Suppressor macrophage treated with lipopolysaccharide for 4 hours (primary cell): ENCODE results near the gene AKAP1.
"Not testable (repeated sequence)": the region's sequence is repeated elsewhere in the genome, so short reads cannot be mapped to it uniquely, and the experiment has no call there.

Source experiments
- DNase-seq: peaks from one replicate; pipeline ENCODE4 v3.0.0-alpha.2; 2020

Gene AKAP1

DNA sequence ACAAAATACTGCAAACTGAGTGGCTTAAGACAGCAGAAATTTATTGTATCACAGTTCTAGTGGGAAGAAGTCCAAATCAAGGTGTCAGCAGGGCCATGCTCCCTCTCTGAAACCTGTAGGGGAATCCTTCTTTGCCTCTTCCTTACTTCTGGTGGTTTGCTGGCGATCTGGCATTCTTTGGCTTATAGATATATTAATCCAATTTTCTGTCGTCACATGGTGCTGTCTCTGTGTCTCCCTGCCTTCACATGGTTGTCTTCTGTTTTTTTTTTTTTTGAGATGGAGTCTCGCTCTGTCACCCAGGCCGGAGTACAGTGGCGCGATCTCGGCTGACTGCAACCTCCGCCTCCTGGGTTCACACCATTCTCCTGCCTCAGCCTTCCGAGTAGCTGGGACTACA is 6.8 kb upstream of the AKAP1 start:
- no peak for DNase-seq

DNA sequence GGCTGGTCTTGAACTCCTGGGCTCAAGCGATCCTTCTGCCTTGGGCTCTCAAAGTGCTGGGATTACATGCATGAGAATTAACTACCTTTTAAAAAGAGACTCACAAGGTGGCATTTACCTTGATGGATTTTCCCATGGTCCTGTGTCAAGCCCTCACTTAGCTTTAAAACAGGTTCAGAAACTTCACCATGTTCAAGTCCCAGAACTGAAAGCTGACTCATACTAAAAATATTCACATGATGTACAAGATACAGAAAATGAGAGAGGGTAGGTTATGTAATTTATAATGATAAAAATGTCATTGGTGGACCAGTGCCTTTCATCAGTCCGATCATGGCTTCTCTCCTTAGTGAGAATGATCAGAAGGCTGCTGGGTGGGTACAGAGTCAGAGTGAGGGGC is 4.3 kb upstream of the AKAP1 start:
- DNase-seq: no peak

DNA sequence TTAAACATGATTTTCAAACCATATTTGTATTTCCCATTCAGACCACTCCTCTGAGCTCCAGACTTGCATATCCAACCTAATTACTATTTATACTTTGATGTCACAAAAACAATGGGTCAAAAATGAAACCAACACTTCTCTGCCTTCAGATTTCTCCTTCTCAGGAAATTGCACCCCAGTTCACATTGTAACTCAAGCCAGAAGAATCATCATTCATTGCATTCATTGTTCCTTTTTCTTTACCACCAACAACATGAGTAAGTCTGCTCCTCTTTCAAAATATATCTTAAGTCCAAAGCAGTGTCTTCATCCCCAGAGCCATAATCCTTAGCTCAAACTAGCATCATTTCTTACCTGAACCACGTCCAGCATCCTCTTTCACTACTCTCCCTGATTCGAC is 2.6 kb upstream of the AKAP1 start:
- DNase-seq: peak; percentile 70

DNA sequence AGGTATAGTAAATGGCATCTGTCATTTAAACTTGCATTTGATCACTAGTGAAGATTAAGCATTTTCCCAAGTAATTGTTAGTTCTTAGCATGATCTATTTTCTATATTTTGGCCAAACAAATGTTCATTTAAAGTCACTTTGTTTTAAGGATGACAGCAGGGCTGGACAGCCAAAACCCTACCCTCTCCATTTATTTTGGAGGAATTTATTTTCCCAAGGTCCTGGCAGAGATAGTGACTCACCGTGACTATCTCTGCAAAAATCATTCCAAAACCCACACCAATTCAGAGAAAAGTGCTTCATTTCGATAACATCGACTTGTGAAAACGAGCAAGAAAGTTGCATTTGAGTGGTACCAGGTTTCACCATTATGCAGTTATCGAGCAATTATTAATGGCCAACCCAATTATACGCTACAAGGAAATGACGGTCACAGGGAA is 665 bp upstream of the AKAP1 start:
- no peak for DNase-seq

GRCh38 chr17:57085448-57086068 is 512 bp downstream of the AKAP1 start:
- DNase-seq: peak; percentile 50

GRCh38 chr17:57086069-57086930 is 1.3 kb downstream of the AKAP1 start:
- DNase-seq: peak; percentile 24

DNA sequence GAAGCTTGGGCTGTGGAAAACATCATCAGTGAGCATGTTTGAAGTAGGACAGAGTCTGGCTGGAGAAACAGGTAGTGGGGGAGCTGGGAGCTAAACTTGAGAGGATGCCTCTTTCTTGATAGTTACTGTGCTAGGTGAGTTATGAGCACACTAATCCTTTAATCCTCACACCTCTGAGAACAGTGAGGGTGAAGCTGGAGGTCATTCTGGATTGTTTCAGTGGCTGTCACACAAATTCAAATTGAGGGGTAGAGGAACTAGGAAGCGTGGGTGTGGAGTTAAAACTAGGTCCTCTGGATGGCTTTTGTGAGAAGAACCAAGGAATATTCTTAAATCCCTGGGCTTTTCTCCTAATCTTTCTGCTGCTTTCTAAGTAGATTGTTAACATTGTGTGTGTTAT is 3.3 kb downstream of the AKAP1 start:
- no peak for DNase-seq

GRCh38 chr17:57089391-57089790 is 4.3 kb downstream of the AKAP1 start:
- no peak for DNase-seq

DNA sequence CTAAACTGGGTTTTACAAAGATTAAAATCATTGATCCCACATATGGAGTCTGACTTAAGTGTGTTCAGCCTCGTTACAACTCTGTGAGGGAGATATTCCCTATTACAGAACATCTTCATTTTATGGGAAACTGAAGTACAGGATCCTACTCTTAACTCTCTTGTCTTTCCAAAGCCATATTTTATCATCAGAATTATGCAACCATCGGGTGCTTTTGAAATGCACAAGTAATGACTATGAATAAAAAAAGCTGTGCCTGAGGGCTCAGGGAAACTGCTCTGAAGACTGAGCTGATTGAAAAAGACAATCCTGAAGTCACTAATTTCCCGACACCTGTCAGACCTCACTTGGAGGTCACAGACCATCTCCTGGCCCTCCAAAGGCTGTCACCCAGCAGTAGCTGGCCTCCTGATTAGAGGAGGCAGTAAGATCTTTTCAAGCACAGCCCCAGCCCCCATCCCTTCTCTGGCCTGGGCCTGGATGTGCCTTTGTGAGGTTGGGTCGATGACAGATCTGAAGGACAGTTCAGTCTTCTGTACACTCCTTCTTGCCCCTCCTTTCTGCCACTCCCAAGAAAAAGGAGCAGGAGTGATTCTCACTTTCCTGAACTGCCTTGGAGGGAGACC is 5.6 kb downstream of the AKAP1 start:
- peak; percentile 47 for DNase-seq

DNA sequence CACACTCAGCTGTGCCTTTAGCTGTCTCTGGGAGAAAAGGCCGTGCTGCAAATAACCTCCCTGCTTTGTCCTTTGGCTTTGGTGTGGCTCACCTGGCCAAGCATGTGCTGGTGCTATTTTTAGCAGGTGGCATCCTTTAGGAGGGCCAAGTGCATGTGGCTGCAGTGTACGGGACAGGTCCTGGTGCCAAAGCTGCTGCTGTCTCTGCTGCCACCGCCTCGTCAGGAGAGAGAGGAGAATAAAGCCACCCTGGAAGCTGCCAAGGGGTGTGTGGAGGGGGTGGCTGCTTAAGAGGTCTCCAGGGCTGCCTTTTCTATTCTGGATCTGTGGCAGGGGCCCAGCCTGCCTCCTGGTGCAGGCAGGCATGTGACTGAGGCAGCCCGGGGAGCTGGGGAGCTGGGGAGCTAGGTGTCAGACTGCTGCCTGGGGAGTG is 6.2 kb downstream of the AKAP1 start:
- DNase-seq: no peak

GRCh38 chr17:57092171-57092570 is 7.1 kb downstream of the AKAP1 start:
- peak; percentile 25 for DNase-seq

- DNase-seq: no peak
These were observed 7.7 kb downstream of the AKAP1 start for GRCh38 chr17:57092779-57093178.

DNA sequence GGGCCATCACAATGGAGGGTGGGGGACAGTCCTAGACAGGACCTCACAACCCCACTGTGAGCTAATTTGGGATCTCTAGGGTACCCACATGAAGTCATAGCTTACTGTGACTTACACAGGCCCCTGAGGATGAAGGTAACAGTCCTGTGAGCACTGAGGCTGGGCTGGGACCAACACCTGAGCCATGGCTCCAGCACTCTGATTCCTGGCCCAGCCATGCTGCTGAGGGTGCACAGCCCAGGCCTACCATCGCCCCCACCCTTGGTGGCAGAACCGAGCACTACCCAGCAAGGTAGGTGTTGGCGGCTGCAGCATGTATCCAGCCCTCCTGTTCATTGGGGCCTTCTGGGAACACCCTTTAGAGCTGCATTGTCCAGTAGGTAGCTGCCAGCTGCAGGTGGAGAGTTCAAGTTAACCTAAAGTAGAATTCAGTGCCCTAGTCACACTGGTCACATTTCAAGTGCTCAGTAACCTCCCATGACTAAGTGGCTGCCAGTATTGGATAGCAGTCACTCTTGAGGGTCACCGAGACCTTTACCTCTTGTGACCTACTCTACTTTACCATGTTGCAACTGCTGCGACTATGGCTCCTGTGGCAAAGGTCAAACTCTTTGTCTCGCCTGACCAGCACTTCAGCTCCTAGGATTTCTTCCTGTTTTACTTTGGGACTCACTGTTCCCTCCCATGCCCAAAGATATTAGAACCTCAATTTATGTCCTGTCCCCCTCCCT is 11.6 kb downstream of the AKAP1 start:
- no peak for DNase-seq

DNA sequence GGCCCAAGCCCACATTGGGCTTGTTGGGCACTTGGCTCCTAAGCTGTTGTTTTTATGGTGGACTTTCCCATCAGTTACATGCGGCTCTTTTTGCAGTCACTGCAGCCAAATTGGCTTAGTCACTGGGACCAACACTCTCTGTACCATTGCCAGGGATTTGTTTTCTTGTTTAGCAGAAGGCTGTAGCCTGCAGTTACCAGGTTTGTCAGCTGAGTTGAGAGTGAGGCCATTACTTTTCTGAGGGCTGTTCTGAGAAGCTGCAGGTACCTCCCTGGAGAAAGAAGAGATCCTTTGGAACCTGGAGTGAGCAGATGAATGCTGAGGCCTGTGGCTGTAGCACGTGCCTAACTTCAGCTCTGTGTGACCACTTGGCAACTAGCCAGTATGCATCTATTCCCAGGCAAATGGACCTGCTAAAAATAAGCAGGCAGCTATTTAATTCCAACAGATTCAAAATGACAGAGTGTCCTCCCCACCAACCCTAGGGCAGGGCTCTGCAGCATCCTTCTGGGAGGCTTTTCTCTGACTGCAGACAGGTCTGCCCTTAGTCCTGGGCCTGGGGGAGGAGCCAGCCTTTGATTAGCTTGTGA is 12.9 kb downstream of the AKAP1 start:
- DNase-seq: no peak

DNA sequence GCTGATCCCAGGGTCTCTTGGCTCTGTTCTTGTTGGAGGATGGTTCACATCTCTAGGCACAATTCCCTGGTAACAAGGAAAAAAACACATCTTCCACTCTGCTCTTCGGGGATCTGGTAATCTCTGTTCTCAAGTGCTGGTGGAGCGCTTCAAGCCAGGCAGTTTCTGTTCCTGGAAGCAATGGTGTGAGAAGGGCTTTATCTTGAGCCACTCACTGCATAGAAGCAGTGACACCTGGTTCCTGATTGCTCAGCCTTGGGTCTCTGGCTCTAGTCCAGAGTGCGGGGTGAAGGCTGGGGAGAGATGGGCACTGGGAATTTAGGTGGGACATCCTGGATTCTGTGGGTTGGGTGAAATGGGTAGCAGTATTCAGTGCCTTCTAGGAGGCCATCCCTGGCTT is 14.1 kb downstream of the AKAP1 start:
- no peak for DNase-seq

DNA sequence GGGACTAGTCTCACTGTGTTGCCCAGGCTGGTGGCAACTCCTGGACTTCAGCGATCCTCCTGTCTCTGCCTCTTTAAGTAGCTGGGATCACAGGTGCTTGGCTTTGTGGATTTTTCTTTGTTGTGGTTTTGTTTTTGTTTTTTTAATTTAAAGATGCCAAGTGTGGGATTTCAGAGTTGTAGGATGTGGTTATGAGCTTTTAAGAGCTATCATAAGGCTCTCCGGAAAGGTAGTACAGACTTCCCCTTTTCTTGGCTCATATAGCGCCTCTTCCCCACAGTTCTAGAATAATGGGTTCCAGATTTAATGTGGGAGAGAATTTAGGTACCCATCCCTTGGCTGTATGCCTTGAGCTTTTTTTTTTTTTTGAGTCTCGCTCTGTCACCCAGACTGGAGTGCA is 17.1 kb downstream of the AKAP1 start:
- peak; percentile 15 for DNase-seq

DNA sequence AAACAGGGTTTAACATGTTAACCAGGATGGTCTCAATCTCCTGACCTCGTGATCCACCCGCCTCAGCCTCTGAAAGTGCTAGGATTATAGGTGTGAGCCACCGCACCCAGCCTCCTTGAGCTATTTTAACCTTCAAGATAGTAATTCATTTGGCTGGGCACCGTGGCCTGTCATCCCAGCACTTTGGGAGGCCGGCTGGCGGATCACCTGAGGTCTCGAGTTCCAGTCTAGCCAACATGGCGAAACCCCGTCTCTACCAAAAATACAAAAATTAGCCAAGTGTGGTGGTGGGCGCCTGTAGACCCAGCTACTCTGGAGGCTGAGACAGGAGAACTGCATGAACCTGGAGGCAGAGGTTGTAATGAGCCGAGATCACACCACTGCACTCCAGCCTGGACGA is 17.6 kb downstream of the AKAP1 start:
- not testable (repeated sequence) for DNase-seq

GRCh38 chr17:57104461-57105175 is 19.6 kb downstream of the AKAP1 start:
- no peak for DNase-seq

GRCh38 chr17:57105591-57105990 is 20.5 kb downstream of the AKAP1 start:
- DNase-seq: no peak

GRCh38 chr17:57106107-57106835 is 21.2 kb downstream of the AKAP1 start:
- no peak for DNase-seq

DNA sequence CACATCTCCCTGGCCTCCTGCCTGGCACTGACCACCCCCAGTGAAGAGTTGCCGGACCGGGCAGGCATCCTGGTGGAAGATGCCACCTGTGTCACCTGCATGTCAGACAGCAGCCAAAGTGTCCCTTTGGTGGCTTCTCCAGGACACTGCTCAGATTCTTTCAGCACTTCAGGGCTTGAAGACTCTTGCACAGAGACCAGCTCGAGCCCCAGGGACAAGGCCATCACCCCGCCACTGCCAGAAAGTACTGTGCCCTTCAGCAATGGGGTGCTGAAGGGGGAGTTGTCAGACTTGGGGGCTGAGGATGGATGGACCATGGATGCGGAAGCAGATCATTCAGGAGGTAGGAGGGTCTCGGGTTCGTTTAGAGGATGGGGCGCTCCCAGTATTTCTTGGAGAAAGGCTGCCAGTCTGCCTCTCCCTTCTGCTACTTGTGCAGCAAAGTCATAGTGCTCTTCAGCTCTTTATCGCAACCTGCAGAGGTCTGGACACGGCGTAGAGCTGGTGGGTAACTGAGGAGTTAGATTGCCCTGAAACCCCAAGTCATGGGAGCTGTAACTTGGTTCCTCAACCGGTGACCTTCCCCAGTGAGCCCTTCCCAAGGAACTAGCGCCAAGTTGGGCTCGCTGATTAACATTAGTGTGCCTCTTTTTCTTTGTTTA is 21.9 kb downstream of the AKAP1 start:
- DNase-seq: no peak
